ENCODE data around the gene ZNF45.

GRCh38 chr19:43913383-43913782 lies 21.7 kb downstream of the ZNF45 start:
- no peak for TF ChIP-seq CTCF (conservative IDR thresholded peaks at IDR 0.05; ENCODE audit: low read depth, low read length)
- no peak for TF ChIP-seq EZH2 (IDR thresholded peaks at IDR 0.05; ENCODE audit: borderline replicate concordance, low read depth, low read length, poor library complexity, severe bottlenecking)

Measured in A673 (cell line).